A673 (cell line): Measurements from ENCODE around the gene BOK.

Source experiments
- CTCF ChIP-seq: fragments of 300-800, 200-600 bp; sonication (generic); conservative IDR thresholded peaks from 2 replicates; pipeline ENCODE4 v1.5.1; 2017; ENCODE audit warnings: low read depth, mild to moderate bottlenecking, antibody characterized with exemption, low read length, moderate library complexity, mixed read lengths
- EZH2 ChIP-seq: fragments of 200-600 bp; sonication (generic); IDR thresholded peaks from 2 replicates; pipeline ENCODE4 v1.6.1; 2017; ENCODE audit warnings: borderline replicate concordance, low read depth, mild to moderate bottlenecking, mixed read lengths, antibody characterized with exemption, low read length; ENCODE audit not compliant: poor library complexity, severe bottlenecking

- TF ChIP-seq CTCF (no peak), EZH2 (no peak)
These were observed 17.6 kb upstream of the BOK start for GRCh38 chr2:241540771-241541561.
